ENCODE measurements around the gene ATRNL1. TPM values are rescaled to one million over a fixed set of nuclear protein-coding genes. Genes with fewer than 3 reads are reported as not detected.

ATRNL1 gene
- total and polyA plus RNA-seq, 10 donors, result 0.29 to 6.3 (median 2.2) TPM

DNA sequence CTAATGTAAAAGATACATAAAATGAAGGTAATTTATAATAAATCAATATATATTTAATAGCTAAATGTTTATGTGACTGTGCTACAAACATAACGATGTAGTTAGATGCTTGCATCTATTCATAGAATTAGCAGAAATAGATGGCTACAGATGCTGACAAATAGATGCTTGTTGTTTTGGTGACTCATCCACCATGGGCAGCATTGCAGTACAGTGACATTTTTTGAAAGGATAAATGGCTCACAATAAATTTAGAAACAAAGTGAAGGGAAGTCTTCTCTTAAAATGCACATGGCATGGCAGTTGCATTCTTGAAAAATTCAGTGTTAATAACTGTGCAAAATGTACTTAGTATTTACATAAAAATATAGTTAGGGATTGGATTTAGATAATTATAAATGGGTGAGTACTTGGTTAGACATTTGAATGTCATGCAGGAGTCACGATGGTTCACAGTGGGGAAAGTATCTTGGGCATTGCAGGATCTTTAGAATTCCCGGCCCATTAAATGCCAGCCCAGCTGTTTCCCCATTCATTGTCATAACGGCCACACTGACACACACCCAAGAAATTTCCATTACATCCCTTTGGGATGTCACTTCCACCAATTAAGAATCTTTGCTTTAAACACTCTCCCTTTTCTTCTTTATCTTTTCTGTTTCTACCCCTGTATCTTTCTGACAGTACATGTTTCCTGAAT is 564.1 kb downstream of the ATRNL1 start:
- 63 to 73% (median 69%) methylated on average over 4 of the region's 4 CpGs for WGBS, 5 donors
- H3K27me3 ChIP-seq (replicated peaks in 1 of 7), result no peaks in the 10 kb centered on the region
- intact Hi-C loops (cut with DNase I; ENCODE audit: low total_unique reads), result no loop called here
- no peaks in the 10 kb centered on the region for H3K36me3 ChIP-seq
- H3K4me1 ChIP-seq, result no peaks in the 10 kb centered on the region
- no peak overlapping the region for H3K27ac ChIP-seq
- TF ChIP-seq POLR2AphosphoS5 (IDR thresholded peaks at IDR 0.05), result no peak
- TF ChIP-seq POLR2A (IDR thresholded peaks at IDR 0.05), result no peak
- TF ChIP-seq, protein P1, sequence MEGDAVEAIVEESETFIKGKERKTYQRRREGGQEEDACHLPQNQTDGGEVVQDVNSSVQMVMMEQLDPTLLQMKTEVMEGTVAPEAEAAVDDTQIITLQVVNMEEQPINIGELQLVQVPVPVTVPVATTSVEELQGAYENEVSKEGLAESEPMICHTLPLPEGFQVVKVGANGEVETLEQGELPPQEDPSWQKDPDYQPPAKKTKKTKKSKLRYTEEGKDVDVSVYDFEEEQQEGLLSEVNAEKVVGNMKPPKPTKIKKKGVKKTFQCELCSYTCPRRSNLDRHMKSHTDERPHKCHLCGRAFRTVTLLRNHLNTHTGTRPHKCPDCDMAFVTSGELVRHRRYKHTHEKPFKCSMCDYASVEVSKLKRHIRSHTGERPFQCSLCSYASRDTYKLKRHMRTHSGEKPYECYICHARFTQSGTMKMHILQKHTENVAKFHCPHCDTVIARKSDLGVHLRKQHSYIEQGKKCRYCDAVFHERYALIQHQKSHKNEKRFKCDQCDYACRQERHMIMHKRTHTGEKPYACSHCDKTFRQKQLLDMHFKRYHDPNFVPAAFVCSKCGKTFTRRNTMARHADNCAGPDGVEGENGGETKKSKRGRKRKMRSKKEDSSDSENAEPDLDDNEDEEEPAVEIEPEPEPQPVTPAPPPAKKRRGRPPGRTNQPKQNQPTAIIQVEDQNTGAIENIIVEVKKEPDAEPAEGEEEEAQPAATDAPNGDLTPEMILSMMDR (IDR thresholded peaks at IDR 0.05 in 8 of 11, conservative IDR thresholded peaks at IDR 0.05 in 3 of 11), result no peak
- no peak overlapping the region for H3K4me3 ChIP-seq
- no peak for DNase-seq
- H3K9me3 ChIP-seq, result no peaks in the 10 kb centered on the region

DNA sequence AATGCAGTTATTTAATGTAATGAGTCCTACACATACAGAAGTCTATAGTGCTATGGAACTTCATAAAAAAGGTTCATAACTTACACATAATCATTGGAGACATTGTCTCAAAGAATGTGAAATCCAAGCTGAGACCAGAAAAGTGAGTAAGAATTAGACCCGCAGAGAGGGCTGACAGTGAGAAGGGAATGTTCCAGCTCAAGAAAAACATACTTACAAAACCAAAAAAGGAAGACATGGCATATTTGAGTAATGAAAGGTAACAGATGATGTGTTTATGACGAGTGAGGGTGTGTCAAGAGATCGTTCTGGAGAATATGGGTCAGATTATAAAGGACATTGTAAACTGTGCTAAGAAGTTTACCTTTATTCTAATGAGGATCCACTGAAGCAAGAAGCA is 566.5 kb downstream of the ATRNL1 start:
- no peaks in the 10 kb centered on the region for H3K36me3 ChIP-seq
- DNase-seq, result no peak
- H3K9me3 ChIP-seq, result no peaks in the 10 kb centered on the region
- intact Hi-C loops (cut with DNase I; ENCODE audit: low total_unique reads), result no loop called here
- WGBS, 5 donors, result 67 to 80% (median 70%) methylated on average over 3 of the region's 3 CpGs
- no peak overlapping the region for H3K27ac ChIP-seq
- TF ChIP-seq POLR2A (IDR thresholded peaks at IDR 0.05) (no peak), POLR2AphosphoS5 (IDR thresholded peaks at IDR 0.05) (no peak)
- TF ChIP-seq, protein P1 (IDR thresholded peaks at IDR 0.05 in 8 of 11, conservative IDR thresholded peaks at IDR 0.05 in 3 of 11), result no peak
- H3K4me1 ChIP-seq, result no peaks in the 10 kb centered on the region
- no peak overlapping the region for H3K4me3 ChIP-seq
- H3K27me3 ChIP-seq (replicated peaks in 1 of 7), result no peaks in the 10 kb centered on the region

DNA sequence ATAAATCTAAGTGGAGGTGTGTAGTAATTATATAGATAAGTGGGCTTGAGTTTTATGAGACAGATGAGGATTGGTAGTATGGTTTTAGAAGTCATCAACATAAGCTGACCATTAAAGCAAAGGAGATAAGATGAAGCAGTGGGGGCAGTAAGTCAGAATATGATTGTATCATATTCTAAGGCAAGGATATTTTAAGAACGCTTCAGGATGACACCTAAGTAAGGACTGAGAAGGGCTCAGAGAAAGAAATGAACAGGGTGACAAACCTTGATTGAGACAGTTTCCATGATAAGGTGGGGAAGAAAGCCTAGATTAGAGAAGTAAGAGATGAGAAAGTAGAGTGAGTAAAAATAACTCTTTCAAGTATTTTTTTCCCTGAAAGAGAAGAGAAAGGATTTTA is 567.2 kb downstream of the ATRNL1 start:
- no peak overlapping the region for H3K27ac ChIP-seq
- WGBS, 5 donors, result 89 to 92% (median 90%) methylated on average over 1 of the region's 1 CpG
- no peak overlapping the region for H3K4me3 ChIP-seq
- intact Hi-C loops (cut with DNase I; ENCODE audit: low total_unique reads), result no loop called here
- H3K4me1 ChIP-seq, result no peaks in the 10 kb centered on the region
- no peaks in the 10 kb centered on the region for H3K27me3 ChIP-seq (replicated peaks in 1 of 7)
- TF ChIP-seq, protein P1 (IDR thresholded peaks at IDR 0.05 in 8 of 11, conservative IDR thresholded peaks at IDR 0.05 in 3 of 11), result no peak
- TF ChIP-seq POLR2AphosphoS5 (IDR thresholded peaks at IDR 0.05) (no peak), POLR2A (IDR thresholded peaks at IDR 0.05) (no peak)
- no peaks in the 10 kb centered on the region for H3K9me3 ChIP-seq
- H3K36me3 ChIP-seq, result no peaks in the 10 kb centered on the region
- DNase-seq, result no peak

DNA sequence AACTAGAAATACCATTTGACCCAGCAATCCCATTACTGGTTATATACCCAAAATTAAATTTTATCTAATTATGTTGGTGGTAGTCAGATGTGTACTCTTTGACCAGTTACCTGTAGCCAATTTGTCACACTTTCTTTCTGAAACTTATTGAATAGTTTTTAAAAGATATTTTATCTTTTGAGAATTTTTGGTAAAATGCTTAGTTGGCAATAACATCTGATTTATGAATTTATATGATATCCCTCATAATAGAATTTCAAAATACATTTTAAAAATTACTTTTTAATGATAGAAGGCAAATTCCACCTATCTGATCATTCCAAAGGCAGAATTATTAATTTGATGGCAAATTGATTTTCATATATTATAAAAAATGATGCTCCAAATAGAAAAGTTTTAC is 569.3 kb downstream of the ATRNL1 start:
- H3K27me3 ChIP-seq (replicated peaks in 1 of 7), result no peaks in the 10 kb centered on the region
- intact Hi-C loops (cut with DNase I; ENCODE audit: low total_unique reads), result no loop called here

More for the DNA sequence above, 569.3 kb downstream of the ATRNL1 start:
- no peaks in the 10 kb centered on the region for H3K36me3 ChIP-seq
- no peaks in the 10 kb centered on the region for H3K4me1 ChIP-seq
- no peak overlapping the region for H3K27ac ChIP-seq
- TF ChIP-seq POLR2A (IDR thresholded peaks at IDR 0.05) (no peak), POLR2AphosphoS5 (IDR thresholded peaks at IDR 0.05) (no peak)
- TF ChIP-seq, protein P1 (IDR thresholded peaks at IDR 0.05 in 8 of 11, conservative IDR thresholded peaks at IDR 0.05 in 3 of 11), result no peak
- no peaks in the 10 kb centered on the region for H3K9me3 ChIP-seq
- no peak overlapping the region for H3K4me3 ChIP-seq
- no peak for DNase-seq
